Ishikawa (cell line): Measurements from ENCODE around the gene RET.

Experiments
- CEBPB ChIP-seq: IDR thresholded peaks from 2 replicates; pipeline ENCODE4 v1.6.1; 2012
- CREB1 ChIP-seq: IDR thresholded peaks from 2 replicates; pipeline ENCODE4 v1.6.1; 2012; ENCODE audit warnings: low read depth
- EP300 ChIP-seq: IDR thresholded peaks from 2 replicates; pipeline ENCODE4 v1.6.1; 2012; ENCODE audit warnings: borderline replicate concordance
- FOXM1 ChIP-seq: IDR thresholded peaks from 2 replicates; pipeline ENCODE4 v1.6.1; 2012; ENCODE audit warnings: low read depth, borderline replicate concordance
- NFIC ChIP-seq: IDR thresholded peaks from 2 replicates; pipeline ENCODE4 v1.6.1; 2012
- RAD21 ChIP-seq: IDR thresholded peaks from 2 replicates; pipeline ENCODE4 v1.6.1; 2012; ENCODE audit warnings: low read depth
- TAF1 ChIP-seq: IDR thresholded peaks from 2 replicates; pipeline ENCODE4 v1.6.1; 2012; ENCODE audit warnings: low read depth, mild to moderate bottlenecking
- YY1 ChIP-seq: IDR thresholded peaks from 2 replicates; pipeline ENCODE4 v1.6.1; 2012; ENCODE audit warnings: low read depth
- ZBTB7A ChIP-seq: IDR thresholded peaks from 2 replicates; pipeline ENCODE4 v1.6.1; 2012; ENCODE audit warnings: low read depth
- TF ChIP-seq, protein P1 (sequence below): IDR thresholded peaks from 2 replicates; pipeline ENCODE4 v1.6.1; 2012; ENCODE audit warnings: low read depth, mild to moderate bottlenecking
- TF ChIP-seq, protein P2 (sequence below): IDR thresholded peaks from 2 replicates; pipeline ENCODE4 v1.6.1; 2012

DNA sequence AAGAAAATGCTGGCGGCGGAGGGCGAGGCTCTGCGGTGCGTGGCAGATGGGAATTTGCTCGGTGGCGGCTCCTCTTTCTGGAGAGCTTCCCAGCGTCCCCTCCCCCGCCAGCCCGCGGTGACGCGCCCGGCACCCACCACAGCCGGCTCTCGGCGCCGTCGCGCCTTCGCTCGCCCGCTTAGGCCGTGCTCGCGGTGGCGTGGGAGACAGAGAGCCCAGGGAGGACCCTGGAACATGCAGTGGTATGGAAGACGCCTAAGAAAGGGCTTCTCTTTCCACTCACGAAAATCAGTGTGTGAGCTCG lies 60.8 kb downstream of the RET start:
- TF ChIP-seq CEBPB, result no peak
- TF ChIP-seq, protein P1, sequence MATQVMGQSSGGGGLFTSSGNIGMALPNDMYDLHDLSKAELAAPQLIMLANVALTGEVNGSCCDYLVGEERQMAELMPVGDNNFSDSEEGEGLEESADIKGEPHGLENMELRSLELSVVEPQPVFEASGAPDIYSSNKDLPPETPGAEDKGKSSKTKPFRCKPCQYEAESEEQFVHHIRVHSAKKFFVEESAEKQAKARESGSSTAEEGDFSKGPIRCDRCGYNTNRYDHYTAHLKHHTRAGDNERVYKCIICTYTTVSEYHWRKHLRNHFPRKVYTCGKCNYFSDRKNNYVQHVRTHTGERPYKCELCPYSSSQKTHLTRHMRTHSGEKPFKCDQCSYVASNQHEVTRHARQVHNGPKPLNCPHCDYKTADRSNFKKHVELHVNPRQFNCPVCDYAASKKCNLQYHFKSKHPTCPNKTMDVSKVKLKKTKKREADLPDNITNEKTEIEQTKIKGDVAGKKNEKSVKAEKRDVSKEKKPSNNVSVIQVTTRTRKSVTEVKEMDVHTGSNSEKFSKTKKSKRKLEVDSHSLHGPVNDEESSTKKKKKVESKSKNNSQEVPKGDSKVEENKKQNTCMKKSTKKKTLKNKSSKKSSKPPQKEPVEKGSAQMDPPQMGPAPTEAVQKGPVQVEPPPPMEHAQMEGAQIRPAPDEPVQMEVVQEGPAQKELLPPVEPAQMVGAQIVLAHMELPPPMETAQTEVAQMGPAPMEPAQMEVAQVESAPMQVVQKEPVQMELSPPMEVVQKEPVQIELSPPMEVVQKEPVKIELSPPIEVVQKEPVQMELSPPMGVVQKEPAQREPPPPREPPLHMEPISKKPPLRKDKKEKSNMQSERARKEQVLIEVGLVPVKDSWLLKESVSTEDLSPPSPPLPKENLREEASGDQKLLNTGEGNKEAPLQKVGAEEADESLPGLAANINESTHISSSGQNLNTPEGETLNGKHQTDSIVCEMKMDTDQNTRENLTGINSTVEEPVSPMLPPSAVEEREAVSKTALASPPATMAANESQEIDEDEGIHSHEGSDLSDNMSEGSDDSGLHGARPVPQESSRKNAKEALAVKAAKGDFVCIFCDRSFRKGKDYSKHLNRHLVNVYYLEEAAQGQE, result no peak
- TF ChIP-seq EP300, result no peak
- no peak for TF ChIP-seq CREB1
- TF ChIP-seq, protein P2, sequence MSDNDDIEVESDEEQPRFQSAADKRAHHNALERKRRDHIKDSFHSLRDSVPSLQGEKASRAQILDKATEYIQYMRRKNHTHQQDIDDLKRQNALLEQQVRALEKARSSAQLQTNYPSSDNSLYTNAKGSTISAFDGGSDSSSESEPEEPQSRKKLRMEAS, result peak; percentile 56
- TF ChIP-seq TAF1, result no peak
- no peak for TF ChIP-seq RAD21
- no peak for TF ChIP-seq YY1
- TF ChIP-seq FOXM1, result no peak
- no peak for TF ChIP-seq NFIC
- TF ChIP-seq ZBTB7A, result no peak
